ENCODE results near the gene KCNF1. TPM values are rescaled to one million over a fixed set of nuclear protein-coding genes. Genes with fewer than 3 reads are reported as not detected.

KCNF1 gene
- polyA plus RNA-seq, 2 donors = 0.22 to 0.29 TPM

DNA sequence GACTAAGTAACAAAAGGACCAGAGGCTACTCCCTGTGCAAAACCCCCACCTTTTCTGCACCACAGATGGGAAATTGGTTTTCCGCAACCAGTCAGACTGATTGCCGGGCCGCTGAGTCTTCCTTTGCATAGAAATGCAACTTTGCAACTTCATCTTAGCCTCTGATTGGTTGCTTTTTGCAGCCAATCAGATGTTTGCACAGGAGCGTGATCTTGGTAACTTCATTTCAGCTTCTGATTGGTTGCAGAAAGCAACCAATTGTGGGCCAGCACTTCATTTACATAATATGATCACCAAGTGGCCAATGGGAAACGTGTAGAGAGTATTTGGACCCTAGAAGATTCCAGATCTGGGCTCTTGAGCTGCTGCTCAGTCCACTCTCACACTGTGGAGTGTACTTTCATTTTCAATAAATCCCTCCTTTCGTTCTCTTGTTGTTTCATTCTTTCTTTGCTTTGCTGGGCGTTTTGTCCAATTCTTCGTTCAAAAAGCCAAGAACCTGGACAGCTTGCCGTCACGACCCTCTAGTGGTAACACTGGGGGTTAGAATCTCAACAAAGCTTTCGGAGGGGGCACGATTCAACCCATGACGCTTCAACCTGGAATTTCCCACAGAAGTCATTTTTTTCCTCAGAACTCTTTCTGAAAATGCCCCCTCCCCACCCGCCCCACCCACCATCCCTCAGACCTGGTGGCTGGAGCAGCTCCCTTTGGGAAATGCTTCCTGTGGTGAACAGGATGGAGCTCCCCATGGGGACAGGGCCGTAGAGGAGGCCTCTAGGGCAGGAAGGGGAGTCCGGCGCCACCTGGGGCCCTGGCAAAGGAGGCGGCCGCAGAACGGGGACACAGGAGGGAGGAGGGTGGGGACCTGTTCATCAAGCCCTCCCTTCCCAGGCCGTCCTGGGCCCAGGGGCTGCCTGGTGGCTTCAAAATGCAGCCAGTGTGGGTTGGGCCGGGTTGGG lies 31.8 kb upstream of the KCNF1 start:
- no peak overlapping the region for H3K4me3 ChIP-seq (ENCODE audit: low read depth in 1 of 2, low read length in 2 of 2)
- H3K27me3 ChIP-seq (ENCODE audit: control insufficient read depth in 1 of 2, insufficient read depth in 2 of 2, low read length in 2 of 2) = no peaks in the 10 kb centered on the region
- WGBS, 2 donors = 82 to 85% methylated on average over 22 of the region's 22 CpGs
- H3K9me3 ChIP-seq (ENCODE audit: control insufficient read depth in 2 of 2, insufficient read depth in 1 of 2, low read depth in 1 of 2, low read length in 1 of 2) = no peaks in the 10 kb centered on the region
- no peaks in the 10 kb centered on the region for H3K36me3 ChIP-seq (ENCODE audit: control insufficient read depth in 2 of 2, insufficient read depth in 2 of 2, low read length in 1 of 2)
- no peaks in the 10 kb centered on the region for H3K4me1 ChIP-seq (ENCODE audit: control insufficient read depth in 2 of 2, insufficient read depth in 2 of 2, low read length in 1 of 2)
- no peak overlapping the region for H3K27ac ChIP-seq (ENCODE audit: low read depth in 2 of 2, low read length in 1 of 2)

GRCh38 chr2:10880586-10881321 lies 31.0 kb upstream of the KCNF1 start:
- no peaks in the 10 kb centered on the region for H3K4me1 ChIP-seq (ENCODE audit: control insufficient read depth in 2 of 2, insufficient read depth in 2 of 2, low read length in 1 of 2)
- H3K27me3 ChIP-seq (ENCODE audit: control insufficient read depth in 1 of 2, insufficient read depth in 2 of 2, low read length in 2 of 2) = no peaks in the 10 kb centered on the region
- H3K36me3 ChIP-seq (ENCODE audit: control insufficient read depth in 2 of 2, insufficient read depth in 2 of 2, low read length in 1 of 2) = no peaks in the 10 kb centered on the region
- no peaks in the 10 kb centered on the region for H3K9me3 ChIP-seq (ENCODE audit: control insufficient read depth in 2 of 2, insufficient read depth in 1 of 2, low read depth in 1 of 2, low read length in 1 of 2)
- no peak overlapping the region for H3K27ac ChIP-seq (ENCODE audit: low read depth in 2 of 2, low read length in 1 of 2)
- H3K4me3 ChIP-seq (ENCODE audit: low read depth in 1 of 2, low read length in 2 of 2) = no peak overlapping the region
- WGBS, 2 donors = 90% methylated on average over 20 of the region's 20 CpGs

GRCh38 chr2:10882568-10882967 lies 29.2 kb upstream of the KCNF1 start:
- H3K9me3 ChIP-seq (ENCODE audit: control insufficient read depth in 2 of 2, insufficient read depth in 1 of 2, low read depth in 1 of 2, low read length in 1 of 2) = no peaks in the 10 kb centered on the region
- H3K27me3 ChIP-seq (ENCODE audit: control insufficient read depth in 1 of 2, insufficient read depth in 2 of 2, low read length in 2 of 2) = no peaks in the 10 kb centered on the region
- no peaks in the 10 kb centered on the region for H3K36me3 ChIP-seq (ENCODE audit: control insufficient read depth in 2 of 2, insufficient read depth in 2 of 2, low read length in 1 of 2)
- no peaks in the 10 kb centered on the region for H3K4me1 ChIP-seq (ENCODE audit: control insufficient read depth in 2 of 2, insufficient read depth in 2 of 2, low read length in 1 of 2)
- no peak overlapping the region for H3K4me3 ChIP-seq (ENCODE audit: low read depth in 1 of 2, low read length in 2 of 2)
- WGBS, 2 donors = 83% methylated on average over 3 of the region's 3 CpGs
- no peak overlapping the region for H3K27ac ChIP-seq (ENCODE audit: low read depth in 2 of 2, low read length in 1 of 2)

DNA sequence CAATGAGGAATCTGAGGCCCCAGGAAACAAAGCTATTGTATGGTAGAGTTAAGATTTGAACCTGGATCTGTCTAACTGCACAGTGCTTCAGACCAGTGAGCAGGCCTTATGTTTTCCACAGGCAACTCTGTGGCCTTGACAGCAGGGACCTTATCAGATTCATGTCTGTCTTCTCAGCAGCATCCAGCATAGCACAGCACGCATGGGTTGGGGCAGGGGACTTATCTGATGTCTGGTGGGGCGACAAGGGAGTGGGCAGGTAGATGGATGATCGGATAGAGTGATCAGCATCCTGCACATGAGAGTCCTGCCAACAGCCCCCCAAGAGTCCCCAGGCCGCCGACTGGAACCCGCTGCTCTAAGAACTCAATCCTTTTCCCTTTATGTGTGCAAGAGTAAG lies 28.7 kb upstream of the KCNF1 start:
- no peaks in the 10 kb centered on the region for H3K9me3 ChIP-seq (ENCODE audit: control insufficient read depth in 2 of 2, insufficient read depth in 1 of 2, low read depth in 1 of 2, low read length in 1 of 2)
- no peaks in the 10 kb centered on the region for H3K4me1 ChIP-seq (ENCODE audit: control insufficient read depth in 2 of 2, insufficient read depth in 2 of 2, low read length in 1 of 2)
- no peak overlapping the region for H3K27ac ChIP-seq (ENCODE audit: low read depth in 2 of 2, low read length in 1 of 2)
- H3K36me3 ChIP-seq (ENCODE audit: control insufficient read depth in 2 of 2, insufficient read depth in 2 of 2, low read length in 1 of 2) = no peaks in the 10 kb centered on the region
- 90 to 92% methylated on average over 5 to 6 of the region's 6 CpGs for WGBS, 2 donors
- H3K4me3 ChIP-seq (ENCODE audit: low read depth in 1 of 2, low read length in 2 of 2) = no peak overlapping the region
- no peaks in the 10 kb centered on the region for H3K27me3 ChIP-seq (ENCODE audit: control insufficient read depth in 1 of 2, insufficient read depth in 2 of 2, low read length in 2 of 2)

DNA sequence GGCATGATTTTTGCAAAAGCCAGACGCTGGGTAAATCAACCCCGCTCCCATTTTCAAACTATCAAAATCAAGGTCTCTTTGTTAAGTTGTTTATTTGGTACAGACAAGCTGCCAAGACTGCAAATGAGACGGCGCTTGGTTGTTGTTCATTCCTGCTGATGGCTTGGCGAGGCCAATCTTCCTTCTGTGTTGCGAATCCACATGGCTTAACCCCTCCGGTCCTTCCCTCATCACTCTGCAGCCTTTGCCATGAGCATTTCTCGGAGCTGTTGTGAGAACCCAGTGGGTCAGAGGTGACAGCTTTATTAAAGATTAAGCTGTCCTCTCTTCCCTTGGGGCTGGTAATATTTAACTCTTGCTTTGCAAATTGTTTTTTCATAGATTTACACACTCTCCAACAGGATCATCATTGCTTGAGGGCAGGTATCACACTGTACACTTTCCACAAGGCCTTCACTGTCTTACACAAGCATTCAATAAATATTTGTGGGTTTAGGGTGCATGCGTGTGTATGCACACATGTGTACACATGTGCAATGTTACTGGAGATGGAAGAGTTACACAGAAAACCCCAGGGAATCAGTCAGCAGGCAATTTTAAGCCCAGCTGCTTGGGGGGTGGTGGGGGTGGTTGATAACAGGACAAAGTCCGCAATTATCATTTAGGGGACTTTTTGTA lies 27.8 kb upstream of the KCNF1 start:
- H3K36me3 ChIP-seq (ENCODE audit: control insufficient read depth in 2 of 2, insufficient read depth in 2 of 2, low read length in 1 of 2) = no peaks in the 10 kb centered on the region
- no peaks in the 10 kb centered on the region for H3K27me3 ChIP-seq (ENCODE audit: control insufficient read depth in 1 of 2, insufficient read depth in 2 of 2, low read length in 2 of 2)
- no peak overlapping the region for H3K4me3 ChIP-seq (ENCODE audit: low read depth in 1 of 2, low read length in 2 of 2)
- H3K4me1 ChIP-seq (ENCODE audit: control insufficient read depth in 2 of 2, insufficient read depth in 2 of 2, low read length in 1 of 2) = no peaks in the 10 kb centered on the region
- H3K9me3 ChIP-seq (ENCODE audit: control insufficient read depth in 2 of 2, insufficient read depth in 1 of 2, low read depth in 1 of 2, low read length in 1 of 2) = no peaks in the 10 kb centered on the region
- no peak overlapping the region for H3K27ac ChIP-seq (ENCODE audit: low read depth in 2 of 2, low read length in 1 of 2)
- 54 to 61% methylated on average over 10 of the region's 10 CpGs for WGBS, 2 donors

DNA sequence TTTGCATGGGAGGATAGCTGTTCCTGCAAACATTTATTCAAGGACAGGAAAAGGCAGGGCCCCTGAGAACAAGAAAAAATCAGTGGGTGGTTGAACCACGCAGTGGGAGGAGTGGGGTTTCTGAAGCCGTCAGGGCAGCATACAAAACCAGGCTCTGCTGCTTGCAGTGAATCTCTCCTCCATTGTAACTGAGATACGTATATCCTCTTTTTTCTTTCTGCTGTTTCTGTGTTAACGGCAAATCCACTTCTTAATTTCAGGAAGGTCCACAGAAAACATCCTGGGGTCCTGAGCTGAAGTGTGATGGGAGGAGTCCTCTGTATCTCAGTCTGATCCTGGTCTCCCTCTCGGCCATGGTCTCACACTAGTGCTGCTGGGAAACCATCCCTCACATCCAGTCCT lies 27.2 kb upstream of the KCNF1 start:
- Histone ChIP-seq H3K36me3 (ENCODE audit: control insufficient read depth in 2 of 2, insufficient read depth in 2 of 2, low read length in 1 of 2) (no peaks in the 10 kb centered on the region), H3K4me1 (ENCODE audit: control insufficient read depth in 2 of 2, insufficient read depth in 2 of 2, low read length in 1 of 2) (no peaks in the 10 kb centered on the region), H3K4me3 (ENCODE audit: low read depth in 1 of 2, low read length in 2 of 2) (no peak overlapping the region), H3K27ac (ENCODE audit: low read depth in 2 of 2, low read length in 1 of 2) (no peak overlapping the region), H3K27me3 (ENCODE audit: control insufficient read depth in 1 of 2, insufficient read depth in 2 of 2, low read length in 2 of 2) (no peaks in the 10 kb centered on the region), H3K9me3 (ENCODE audit: control insufficient read depth in 2 of 2, insufficient read depth in 1 of 2, low read depth in 1 of 2, low read length in 1 of 2) (no peaks in the 10 kb centered on the region)
- WGBS, 2 donors = 59 to 64% methylated on average over 5 of the region's 5 CpGs

DNA sequence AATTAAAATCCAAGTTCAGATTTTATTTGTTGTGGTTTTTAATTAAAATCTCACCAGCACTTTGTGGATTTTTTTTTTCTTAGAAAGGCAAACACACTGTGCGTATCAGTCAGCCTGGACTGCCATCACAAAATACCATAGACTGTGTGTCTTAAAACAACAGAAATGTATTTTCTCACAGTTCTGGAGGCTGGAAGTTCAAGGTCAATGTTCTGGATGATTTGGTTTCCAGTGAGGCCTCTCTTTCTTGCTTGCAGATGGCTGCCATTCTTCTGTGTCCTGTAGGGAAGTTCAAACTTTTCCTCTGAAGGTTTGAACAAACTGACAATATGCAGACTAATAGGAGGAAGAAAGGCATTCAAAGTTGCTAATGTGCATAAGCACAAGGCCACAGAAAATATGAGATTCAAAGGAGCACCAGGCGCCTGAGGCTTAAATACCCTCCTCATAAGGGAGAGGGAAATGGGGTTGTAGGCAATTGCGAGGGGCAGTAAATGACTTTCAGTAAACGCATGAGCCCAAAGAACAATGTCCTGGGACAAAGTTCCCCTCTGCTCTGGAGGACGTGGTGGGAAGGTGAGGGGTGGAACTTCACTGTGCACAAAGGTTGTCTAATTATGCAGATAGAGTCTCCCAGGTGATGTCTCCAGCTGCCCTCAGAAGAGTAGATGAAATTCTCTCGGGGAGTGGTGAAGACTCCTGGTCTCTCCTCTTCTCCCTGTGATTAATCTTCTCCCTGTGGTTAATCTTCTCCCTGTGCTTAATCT lies 26.5 kb upstream of the KCNF1 start:
- no peak overlapping the region for H3K4me3 ChIP-seq (ENCODE audit: low read depth in 1 of 2, low read length in 2 of 2)

GRCh38 chr2:10887476-10887875 lies 24.3 kb upstream of the KCNF1 start:
- Histone ChIP-seq H3K36me3 (ENCODE audit: control insufficient read depth in 2 of 2, insufficient read depth in 2 of 2, low read length in 1 of 2) (no peaks in the 10 kb centered on the region), H3K27ac (ENCODE audit: low read depth in 2 of 2, low read length in 1 of 2) (no peak overlapping the region), H3K9me3 (ENCODE audit: control insufficient read depth in 2 of 2, insufficient read depth in 1 of 2, low read depth in 1 of 2, low read length in 1 of 2) (peaks cover 0 to 3% of the 10 kb centered on the region in 2 donors), H3K4me1 (ENCODE audit: control insufficient read depth in 2 of 2, insufficient read depth in 2 of 2, low read length in 1 of 2) (peaks cover 0 to 4% of the 10 kb centered on the region in 2 donors), H3K27me3 (ENCODE audit: control insufficient read depth in 1 of 2, insufficient read depth in 2 of 2, low read length in 2 of 2) (no peaks in the 10 kb centered on the region), H3K4me3 (ENCODE audit: low read depth in 1 of 2, low read length in 2 of 2) (no peak overlapping the region)
- 77 to 80% methylated on average over 3 of the region's 3 CpGs for WGBS, 2 donors

More for the DNA sequence above, 26.5 kb upstream of the KCNF1 start:
- Histone ChIP-seq H3K27me3 (ENCODE audit: control insufficient read depth in 1 of 2, insufficient read depth in 2 of 2, low read length in 2 of 2) (no peaks in the 10 kb centered on the region), H3K36me3 (ENCODE audit: control insufficient read depth in 2 of 2, insufficient read depth in 2 of 2, low read length in 1 of 2) (no peaks in the 10 kb centered on the region), H3K27ac (ENCODE audit: low read depth in 2 of 2, low read length in 1 of 2) (no peak overlapping the region), H3K9me3 (ENCODE audit: control insufficient read depth in 2 of 2, insufficient read depth in 1 of 2, low read depth in 1 of 2, low read length in 1 of 2) (no peaks in the 10 kb centered on the region), H3K4me1 (ENCODE audit: control insufficient read depth in 2 of 2, insufficient read depth in 2 of 2, low read length in 1 of 2) (no peaks in the 10 kb centered on the region)
- 82 to 89% methylated on average over 6 of the region's 6 CpGs for WGBS, 2 donors

All from esophagus (tissue), 2 donors.